ENCODE data around the gene MAGEB1. TPM values are rescaled to one million over a fixed set of nuclear protein-coding genes. Genes with fewer than 3 reads are reported as not detected.

MAGEB1 gene
- total RNA-seq, 3 donors from 2014 or later (not counting 1 experiment from before 2014, with no cell fraction given) = not detected

- Mint-ChIP-seq H3K4me1 (no peaks in the 10 kb centered on the region), H3K27me3 (ENCODE audit: low read depth in 2 of 2) (no peaks in the 10 kb centered on the region), H3K9me3 (peaks cover 0 to 9% of the 10 kb centered on the region in 2 donors), H3K4me3 (no peak overlapping the region), H3K27ac (no peak overlapping the region), H3K36me3 (no peaks in the 10 kb centered on the region)
- intact Hi-C loops (cut with micrococcal nuclease) = no loop called here
- no peaks in the 10 kb centered on the region for H3K27me3 ChIP-seq (ENCODE audit: control insufficient read depth, insufficient read depth, low read length)
- TF ChIP-seq, protein P1, sequence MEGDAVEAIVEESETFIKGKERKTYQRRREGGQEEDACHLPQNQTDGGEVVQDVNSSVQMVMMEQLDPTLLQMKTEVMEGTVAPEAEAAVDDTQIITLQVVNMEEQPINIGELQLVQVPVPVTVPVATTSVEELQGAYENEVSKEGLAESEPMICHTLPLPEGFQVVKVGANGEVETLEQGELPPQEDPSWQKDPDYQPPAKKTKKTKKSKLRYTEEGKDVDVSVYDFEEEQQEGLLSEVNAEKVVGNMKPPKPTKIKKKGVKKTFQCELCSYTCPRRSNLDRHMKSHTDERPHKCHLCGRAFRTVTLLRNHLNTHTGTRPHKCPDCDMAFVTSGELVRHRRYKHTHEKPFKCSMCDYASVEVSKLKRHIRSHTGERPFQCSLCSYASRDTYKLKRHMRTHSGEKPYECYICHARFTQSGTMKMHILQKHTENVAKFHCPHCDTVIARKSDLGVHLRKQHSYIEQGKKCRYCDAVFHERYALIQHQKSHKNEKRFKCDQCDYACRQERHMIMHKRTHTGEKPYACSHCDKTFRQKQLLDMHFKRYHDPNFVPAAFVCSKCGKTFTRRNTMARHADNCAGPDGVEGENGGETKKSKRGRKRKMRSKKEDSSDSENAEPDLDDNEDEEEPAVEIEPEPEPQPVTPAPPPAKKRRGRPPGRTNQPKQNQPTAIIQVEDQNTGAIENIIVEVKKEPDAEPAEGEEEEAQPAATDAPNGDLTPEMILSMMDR (IDR thresholded peaks at IDR 0.05) = no peak
- 95% methylated on average over 2 of the region's 5 CpGs for WGBS (ENCODE audit: insufficient coverage)
- no peaks in the 10 kb centered on the region for H3K4me1 ChIP-seq (ENCODE audit: control insufficient read depth, insufficient read depth, low read length)
- H3K36me3 ChIP-seq (ENCODE audit: control insufficient read depth, insufficient read depth, low read length) = no peaks in the 10 kb centered on the region
- no peaks in the 10 kb centered on the region for H3K9me3 ChIP-seq (ENCODE audit: control insufficient read depth, insufficient read depth, low read length)
- H3K4me3 ChIP-seq (ENCODE audit: low read length) = no peak overlapping the region
- ATAC-seq (no peak), DNase-seq (no peak)
- H3K27ac ChIP-seq (ENCODE audit: low read length) = no peak overlapping the region
These were observed 49.7 kb downstream of the MAGEB1 start for GRCh38 chrX:30296408-30297254.

DNA sequence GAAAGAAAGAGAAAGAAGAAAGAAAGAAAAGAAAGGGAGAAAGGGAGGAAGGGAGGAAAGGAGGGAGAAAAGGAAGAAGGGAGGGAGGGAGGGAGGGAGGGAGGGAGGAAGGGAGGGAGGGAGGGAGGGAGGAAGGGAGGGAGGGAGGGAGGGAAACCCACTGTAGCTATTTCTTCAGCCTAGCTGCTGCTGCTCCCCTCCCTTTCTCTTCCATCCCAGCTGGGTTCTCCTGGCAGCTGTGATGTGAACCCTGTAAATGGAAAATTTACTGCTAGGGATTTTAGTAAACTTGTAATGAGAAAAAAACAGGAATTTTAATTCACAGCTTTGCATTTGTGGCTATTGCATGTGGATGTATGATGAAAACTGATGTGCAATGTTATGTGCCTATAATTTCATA, 54.3 kb downstream of the MAGEB1 start:
- intact Hi-C loops (cut with micrococcal nuclease) = no loop called here
- TF ChIP-seq, protein P1 (IDR thresholded peaks at IDR 0.05) = no peak

More for the DNA sequence above, 54.3 kb downstream of the MAGEB1 start:
- Histone ChIP-seq H3K27me3 (ENCODE audit: control insufficient read depth, insufficient read depth, low read length) (no peaks in the 10 kb centered on the region), H3K4me3 (ENCODE audit: low read length) (no peak overlapping the region), H3K36me3 (ENCODE audit: control insufficient read depth, insufficient read depth, low read length) (no peaks in the 10 kb centered on the region), H3K4me1 (ENCODE audit: control insufficient read depth, insufficient read depth, low read length) (no peaks in the 10 kb centered on the region), H3K9me3 (ENCODE audit: control insufficient read depth, insufficient read depth, low read length) (no peaks in the 10 kb centered on the region), H3K27ac (ENCODE audit: low read length) (no peak overlapping the region)
- H3K4me1 Mint-ChIP-seq = no peaks in the 10 kb centered on the region
- H3K27me3 Mint-ChIP-seq (ENCODE audit: low read depth in 2 of 2) = no peaks in the 10 kb centered on the region
- DNase-seq (no peak), ATAC-seq (no peak)
- H3K36me3 Mint-ChIP-seq = no peaks in the 10 kb centered on the region
- H3K9me3 Mint-ChIP-seq = peaks cover 0 to 6% of the 10 kb centered on the region in 2 donors
- H3K4me3 Mint-ChIP-seq = no peak overlapping the region
- H3K27ac Mint-ChIP-seq = no peak overlapping the region

Other genes with a start within 250 kb of the MAGEB1 start
- not detected for gene MAGEB2, start 31.6 kb upstream of the MAGEB1 start, total RNA-seq
- not detected for gene MAGEB3, start 16.5 kb upstream of the MAGEB1 start, total RNA-seq
- not detected for gene MAGEB4, start 5.1 kb upstream of the MAGEB1 start, total RNA-seq
- not detected for gene NR0B1, start 62.2 kb downstream of the MAGEB1 start, total RNA-seq

Data from natural killer cell (primary cell).